T-helper 1 cell treated with Interleukin-12 subunit alpha and Interleukin-12 subunit beta and Interleukin-4 antibody, amounts not matched to agents 30 μg/mL and 1 μg/mL, for 36 hours (primary cell): ENCODE results near the gene CMKLR1.

Experiments used
- H3K27ac Mint-ChIP-seq: one replicate; pipeline ENCODE4 v1.8.0; 2021; ENCODE audit warnings: mild to moderate bottlenecking, mixed read lengths
- H3K27me3 Mint-ChIP-seq: one replicate; pipeline ENCODE4 v1.8.0; 2021; ENCODE audit warnings: low read depth, mixed read lengths
- H3K36me3 Mint-ChIP-seq: one replicate; pipeline ENCODE4 v1.8.0; 2021; ENCODE audit warnings: low read depth, mixed read lengths
- H3K4me1 Mint-ChIP-seq: one replicate; pipeline ENCODE4 v1.8.0; 2021; ENCODE audit warnings: low read depth, mixed read lengths
- H3K4me3 Mint-ChIP-seq: one replicate; pipeline ENCODE4 v1.8.0; 2021; ENCODE audit warnings: mild to moderate bottlenecking, moderate library complexity, mixed read lengths
- H3K9me3 Mint-ChIP-seq: one replicate; pipeline ENCODE4 v1.8.0; 2021; ENCODE audit warnings: mixed read lengths

Gene CMKLR1

DNA sequence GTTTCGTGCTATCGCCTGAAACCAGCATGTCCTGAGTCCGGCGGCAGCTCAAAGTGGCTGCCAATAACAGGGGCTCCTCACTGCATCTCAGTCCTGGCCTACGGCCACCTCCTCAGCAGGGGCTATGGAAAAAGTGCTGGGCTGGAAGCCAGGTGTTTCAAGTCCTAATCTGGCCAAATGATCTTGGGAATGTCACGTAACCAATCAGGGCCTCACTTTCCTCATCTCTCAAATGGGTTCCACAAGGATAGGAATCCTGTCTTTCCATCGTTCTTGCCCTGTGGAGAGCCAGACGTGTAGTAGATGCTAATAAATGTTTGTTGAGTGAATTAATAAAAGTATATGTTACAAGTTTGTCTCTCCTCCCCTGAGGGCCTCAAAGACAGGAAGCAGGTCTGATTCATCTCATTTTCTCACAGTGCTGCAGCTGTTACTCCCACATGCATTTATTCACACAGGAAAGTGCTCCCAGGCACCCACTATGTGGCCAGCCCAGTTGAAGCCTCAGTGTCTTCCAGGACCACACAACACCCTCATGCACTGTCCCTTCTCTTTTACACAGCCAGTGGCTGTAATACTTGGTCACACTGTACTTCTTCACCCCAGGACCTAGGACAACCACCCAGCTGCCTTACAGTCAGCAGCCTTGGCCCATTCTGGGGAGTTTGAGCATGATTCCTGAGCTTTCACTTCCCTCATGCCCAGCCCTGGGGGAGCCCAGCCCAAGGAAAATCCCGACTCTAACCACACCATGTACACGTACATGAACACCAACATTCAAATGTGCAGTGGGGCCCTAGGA lies 5.0 kb downstream of the CMKLR1 start:
- Mint-ChIP-seq H3K9me3 (no peaks in the 10 kb centered on the region), H3K4me3 (no peak overlapping the region), H3K4me1 (peaks cover 2% of the 10 kb centered on the region), H3K27ac (no peak overlapping the region), H3K36me3 (no peaks in the 10 kb centered on the region), H3K27me3 (peaks cover 20% of the 10 kb centered on the region)

DNA sequence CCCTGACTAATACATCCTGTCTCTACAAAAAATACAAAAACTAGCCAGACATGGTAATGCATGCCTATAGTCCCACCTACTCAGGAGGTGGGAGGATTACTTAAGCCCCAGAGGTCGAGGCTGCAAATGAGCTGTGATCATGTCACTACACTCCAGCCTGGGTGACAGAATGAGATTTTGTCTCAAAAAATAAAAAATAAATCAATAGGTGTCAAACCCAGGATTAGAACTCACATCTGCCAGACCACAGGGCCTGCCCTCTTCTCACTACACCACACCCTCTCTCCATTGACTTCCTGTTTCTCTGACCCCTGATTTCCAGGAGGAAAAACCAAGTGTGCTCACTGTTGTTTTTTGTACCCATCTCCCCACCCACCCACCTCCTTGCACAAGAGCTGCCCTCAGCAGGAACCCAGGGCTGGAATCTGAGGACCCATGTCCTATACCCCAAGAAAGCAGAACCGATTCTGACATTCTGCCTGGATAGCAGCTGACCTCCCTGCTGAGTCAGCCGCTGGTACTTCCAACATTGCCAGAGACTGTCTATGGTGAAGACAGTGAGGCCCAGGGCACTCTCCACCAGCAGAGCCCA lies 6.2 kb downstream of the CMKLR1 start:
- H3K9me3 Mint-ChIP-seq, result no peaks in the 10 kb centered on the region
- no peak overlapping the region for H3K27ac Mint-ChIP-seq
- H3K27me3 Mint-ChIP-seq, result peaks cover 10% of the 10 kb centered on the region
- no peak overlapping the region for H3K4me3 Mint-ChIP-seq
- H3K36me3 Mint-ChIP-seq, result no peaks in the 10 kb centered on the region
- peaks cover 2% of the 10 kb centered on the region for H3K4me1 Mint-ChIP-seq

GRCh38 chr12:108328420-108328819 lies 10.7 kb downstream of the CMKLR1 start:
- Mint-ChIP-seq H3K4me1 (no peaks in the 10 kb centered on the region), H3K9me3 (no peaks in the 10 kb centered on the region), H3K4me3 (no peak overlapping the region), H3K27ac (no peak overlapping the region), H3K27me3 (no peaks in the 10 kb centered on the region), H3K36me3 (no peaks in the 10 kb centered on the region)

GRCh38 chr12:108327621-108328344 lies 11.3 kb downstream of the CMKLR1 start:
- no peaks in the 10 kb centered on the region for H3K9me3 Mint-ChIP-seq
- no peak overlapping the region for H3K27ac Mint-ChIP-seq
- H3K36me3 Mint-ChIP-seq, result no peaks in the 10 kb centered on the region
- no peaks in the 10 kb centered on the region for H3K4me1 Mint-ChIP-seq
- H3K27me3 Mint-ChIP-seq, result peaks cover 2% of the 10 kb centered on the region
- H3K4me3 Mint-ChIP-seq, result no peak overlapping the region

GRCh38 chr12:108326254-108326750 lies 12.8 kb downstream of the CMKLR1 start:
- Mint-ChIP-seq H3K27me3 (peaks cover 6% of the 10 kb centered on the region), H3K27ac (no peak overlapping the region)

DNA sequence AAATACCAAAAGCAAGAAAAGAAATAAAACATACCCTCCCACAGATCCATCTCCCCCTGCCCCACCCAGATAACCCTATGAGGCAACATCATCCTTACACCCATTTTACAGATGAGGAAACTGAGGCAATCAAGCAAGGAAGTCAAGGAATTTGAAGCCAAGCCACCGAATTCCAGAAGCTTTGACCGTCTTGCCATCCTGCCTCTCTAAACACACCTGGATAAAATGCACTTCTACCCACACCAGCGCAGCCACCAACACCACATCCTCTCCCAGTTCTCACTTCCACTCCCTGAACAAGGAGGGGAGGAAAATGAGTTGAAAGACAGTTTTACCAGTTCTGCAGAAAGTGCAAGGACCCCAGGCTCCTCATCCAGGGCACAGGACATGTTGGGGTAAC lies 13.6 kb downstream of the CMKLR1 start:
- Mint-ChIP-seq H3K4me3 (no peak overlapping the region), H3K36me3 (no peaks in the 10 kb centered on the region), H3K9me3 (no peaks in the 10 kb centered on the region), H3K27ac (no peak overlapping the region), H3K4me1 (no peaks in the 10 kb centered on the region), H3K27me3 (peaks cover 6% of the 10 kb centered on the region)

More at GRCh38 chr12:108326254-108326750, 12.8 kb downstream of the CMKLR1 start:
- Mint-ChIP-seq H3K4me3 (no peak overlapping the region), H3K4me1 (no peaks in the 10 kb centered on the region), H3K9me3 (no peaks in the 10 kb centered on the region), H3K36me3 (no peaks in the 10 kb centered on the region)

GRCh38 chr12:108325018-108325358 lies 14.1 kb downstream of the CMKLR1 start:
- H3K27ac Mint-ChIP-seq, result no peak overlapping the region
- H3K4me3 Mint-ChIP-seq, result no peak overlapping the region

GRCh38 chr12:108324351-108325017 lies 14.6 kb downstream of the CMKLR1 start:
- H3K27me3 Mint-ChIP-seq, result peaks cover 6% of the 10 kb centered on the region
- H3K36me3 Mint-ChIP-seq, result no peaks in the 10 kb centered on the region
- no peaks in the 10 kb centered on the region for H3K9me3 Mint-ChIP-seq
- no peaks in the 10 kb centered on the region for H3K4me1 Mint-ChIP-seq
- no peak overlapping the region for H3K27ac Mint-ChIP-seq
- H3K4me3 Mint-ChIP-seq, result no peak overlapping the region

More at GRCh38 chr12:108325018-108325358, 14.1 kb downstream of the CMKLR1 start:
- no peaks in the 10 kb centered on the region for H3K36me3 Mint-ChIP-seq
- no peaks in the 10 kb centered on the region for H3K4me1 Mint-ChIP-seq
- H3K9me3 Mint-ChIP-seq, result no peaks in the 10 kb centered on the region
- H3K27me3 Mint-ChIP-seq, result peaks cover 6% of the 10 kb centered on the region

DNA sequence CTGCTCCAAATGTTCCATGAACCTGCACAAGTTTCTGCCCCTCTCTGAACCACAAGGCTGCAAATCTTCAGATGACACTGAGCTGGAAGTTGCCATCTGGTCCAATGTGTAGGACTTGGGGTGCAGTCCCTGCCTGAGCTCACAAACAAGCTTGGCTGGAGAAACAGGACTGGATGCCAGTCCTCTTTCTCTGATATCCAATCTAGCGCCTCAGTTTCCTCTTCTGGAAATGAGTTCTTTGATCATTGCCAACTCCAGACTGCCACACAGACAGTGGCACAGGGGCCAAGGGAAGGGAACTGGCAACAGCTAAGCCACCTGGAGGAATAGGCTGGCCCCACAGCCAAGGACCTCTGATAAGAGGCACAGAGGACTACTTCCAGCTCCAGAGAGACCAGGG lies 15.5 kb downstream of the CMKLR1 start:
- no peaks in the 10 kb centered on the region for H3K4me1 Mint-ChIP-seq
- peaks cover 6% of the 10 kb centered on the region for H3K27me3 Mint-ChIP-seq
- H3K27ac Mint-ChIP-seq, result no peak overlapping the region
- no peaks in the 10 kb centered on the region for H3K9me3 Mint-ChIP-seq
- H3K4me3 Mint-ChIP-seq, result no peak overlapping the region
- no peaks in the 10 kb centered on the region for H3K36me3 Mint-ChIP-seq

- Mint-ChIP-seq H3K9me3 (no peaks in the 10 kb centered on the region), H3K4me1 (no peaks in the 10 kb centered on the region), H3K27ac (no peak overlapping the region), H3K4me3 (no peak overlapping the region), H3K36me3 (no peaks in the 10 kb centered on the region), H3K27me3 (peaks cover 6% of the 10 kb centered on the region)
These were observed 16.1 kb downstream of the CMKLR1 start for GRCh38 chr12:108322998-108323397.

- no peak overlapping the region for H3K4me3 Mint-ChIP-seq
- peaks cover 6% of the 10 kb centered on the region for H3K27me3 Mint-ChIP-seq
- H3K27ac Mint-ChIP-seq, result no peak overlapping the region
- no peaks in the 10 kb centered on the region for H3K9me3 Mint-ChIP-seq
- no peaks in the 10 kb centered on the region for H3K4me1 Mint-ChIP-seq
- no peaks in the 10 kb centered on the region for H3K36me3 Mint-ChIP-seq
These were observed 17.4 kb downstream of the CMKLR1 start for GRCh38 chr12:108321688-108322087.

DNA sequence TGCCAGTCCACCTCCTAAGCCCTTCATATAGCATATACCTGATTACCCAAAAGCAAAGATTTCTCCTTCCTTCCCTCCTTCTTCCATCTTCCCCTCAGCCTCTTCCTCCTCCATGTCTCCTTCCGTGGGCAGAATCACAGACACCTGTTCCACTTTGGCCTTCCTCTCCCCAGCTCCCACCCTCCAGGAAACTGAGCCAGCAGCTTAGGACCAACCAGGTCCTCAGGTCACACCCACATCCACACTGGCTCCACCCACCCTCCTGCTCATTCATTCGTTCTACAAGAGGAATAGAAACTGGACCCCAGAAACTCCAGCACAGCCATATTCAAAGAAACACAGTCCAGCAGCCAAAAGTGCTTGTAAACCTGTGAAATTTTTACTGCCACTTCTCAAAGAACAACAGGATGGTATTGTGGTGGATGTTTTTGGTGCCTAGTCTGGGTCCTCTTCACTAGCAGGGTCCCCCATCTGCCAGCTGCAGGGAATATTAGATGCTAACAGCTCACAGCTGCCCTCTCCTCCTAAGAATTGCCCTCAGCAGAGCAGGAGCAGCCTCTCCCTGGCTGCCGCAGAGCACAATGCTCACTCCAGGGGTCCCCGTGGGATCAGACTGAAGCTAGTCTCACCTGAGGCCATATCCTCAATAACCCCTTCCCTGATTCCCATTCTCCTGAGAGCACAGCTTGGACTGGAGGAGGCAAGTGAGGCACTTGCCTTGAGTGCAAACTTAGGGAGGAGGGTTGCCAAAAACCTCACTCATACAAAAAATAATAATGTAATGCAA lies 18.4 kb downstream of the CMKLR1 start:
- H3K4me1 Mint-ChIP-seq, result peaks cover 5% of the 10 kb centered on the region
- H3K4me3 Mint-ChIP-seq, result no peak overlapping the region
- no peaks in the 10 kb centered on the region for H3K9me3 Mint-ChIP-seq
- peaks cover 6% of the 10 kb centered on the region for H3K27me3 Mint-ChIP-seq
- no peaks in the 10 kb centered on the region for H3K36me3 Mint-ChIP-seq
- H3K27ac Mint-ChIP-seq, result no peak overlapping the region

GRCh38 chr12:108319277-108320234 lies 19.6 kb downstream of the CMKLR1 start:
- H3K4me1 Mint-ChIP-seq, result peaks cover 5% of the 10 kb centered on the region

More at GRCh38 chr12:108319277-108320234, 19.6 kb downstream of the CMKLR1 start:
- Mint-ChIP-seq H3K27ac (no peak overlapping the region), H3K36me3 (no peaks in the 10 kb centered on the region), H3K4me3 (no peak overlapping the region), H3K9me3 (no peaks in the 10 kb centered on the region), H3K27me3 (peaks cover 6% of the 10 kb centered on the region)
